ENCODE data around the gene PTCHD1. TPM values are rescaled to one million over a fixed set of nuclear protein-coding genes. Genes with fewer than 3 reads are reported as not detected.

Gene PTCHD1
- polyA plus RNA-seq, 1 of the 3 experiments (the other 2 are of a cell fraction), result not detected

DNA sequence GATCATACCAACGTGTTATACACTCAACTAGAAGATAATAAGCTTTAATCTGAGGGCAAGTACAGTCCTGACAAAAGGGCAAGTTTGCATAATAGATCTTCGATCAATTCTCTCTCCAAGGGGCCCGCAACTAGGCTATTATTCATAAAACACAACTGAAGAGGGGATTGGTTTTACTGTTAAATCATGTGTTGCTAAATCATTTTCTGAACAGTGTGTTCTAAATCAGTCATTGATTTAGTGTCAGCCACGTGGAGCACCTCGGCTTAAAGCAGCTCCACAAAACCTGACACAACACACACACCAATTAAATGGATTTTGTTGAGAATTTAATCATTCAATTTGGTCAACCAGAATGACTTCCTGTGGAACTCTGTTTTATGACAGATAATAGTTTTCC is 61.6 kb downstream of the PTCHD1 start:
- ChIA-PET CTCF (no interaction called here), POLR2A (no interaction called here)
- H2AFZ ChIP-seq (ENCODE audit: low read depth), result no peak overlapping the region
- no peak overlapping the region for H3K4me3 ChIP-seq (ENCODE audit: low read depth in 2 of 2, low read length in 1 of 2)
- H3F3A ChIP-seq (replicated peaks; ENCODE audit: insufficient read depth), result no peaks in the 10 kb centered on the region
- no peak overlapping the region for H3K4me2 ChIP-seq
- DNase-seq, result no peak
- no peak for TF ChIP-seq EZH2phosphoT487 (IDR thresholded peaks at IDR 0.05; ENCODE audit: borderline replicate concordance, low read depth)
- no peak for TF ChIP-seq FOSL2 (IDR thresholded peaks at IDR 0.05; ENCODE audit: borderline replicate concordance, low read depth)
- no peak for TF ChIP-seq NRF1 (IDR thresholded peaks at IDR 0.05; ENCODE audit: low read depth, low read length)
- TF ChIP-seq, protein P1, sequence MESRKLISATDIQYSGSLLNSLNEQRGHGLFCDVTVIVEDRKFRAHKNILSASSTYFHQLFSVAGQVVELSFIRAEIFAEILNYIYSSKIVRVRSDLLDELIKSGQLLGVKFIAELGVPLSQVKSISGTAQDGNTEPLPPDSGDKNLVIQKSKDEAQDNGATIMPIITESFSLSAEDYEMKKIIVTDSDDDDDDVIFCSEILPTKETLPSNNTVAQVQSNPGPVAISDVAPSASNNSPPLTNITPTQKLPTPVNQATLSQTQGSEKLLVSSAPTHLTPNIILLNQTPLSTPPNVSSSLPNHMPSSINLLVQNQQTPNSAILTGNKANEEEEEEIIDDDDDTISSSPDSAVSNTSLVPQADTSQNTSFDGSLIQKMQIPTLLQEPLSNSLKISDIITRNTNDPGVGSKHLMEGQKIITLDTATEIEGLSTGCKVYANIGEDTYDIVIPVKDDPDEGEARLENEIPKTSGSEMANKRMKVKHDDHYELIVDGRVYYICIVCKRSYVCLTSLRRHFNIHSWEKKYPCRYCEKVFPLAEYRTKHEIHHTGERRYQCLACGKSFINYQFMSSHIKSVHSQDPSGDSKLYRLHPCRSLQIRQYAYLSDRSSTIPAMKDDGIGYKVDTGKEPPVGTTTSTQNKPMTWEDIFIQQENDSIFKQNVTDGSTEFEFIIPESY (IDR thresholded peaks at IDR 0.05; ENCODE audit: borderline replicate concordance, low read depth), result no peak
- TF ChIP-seq, protein P2, sequence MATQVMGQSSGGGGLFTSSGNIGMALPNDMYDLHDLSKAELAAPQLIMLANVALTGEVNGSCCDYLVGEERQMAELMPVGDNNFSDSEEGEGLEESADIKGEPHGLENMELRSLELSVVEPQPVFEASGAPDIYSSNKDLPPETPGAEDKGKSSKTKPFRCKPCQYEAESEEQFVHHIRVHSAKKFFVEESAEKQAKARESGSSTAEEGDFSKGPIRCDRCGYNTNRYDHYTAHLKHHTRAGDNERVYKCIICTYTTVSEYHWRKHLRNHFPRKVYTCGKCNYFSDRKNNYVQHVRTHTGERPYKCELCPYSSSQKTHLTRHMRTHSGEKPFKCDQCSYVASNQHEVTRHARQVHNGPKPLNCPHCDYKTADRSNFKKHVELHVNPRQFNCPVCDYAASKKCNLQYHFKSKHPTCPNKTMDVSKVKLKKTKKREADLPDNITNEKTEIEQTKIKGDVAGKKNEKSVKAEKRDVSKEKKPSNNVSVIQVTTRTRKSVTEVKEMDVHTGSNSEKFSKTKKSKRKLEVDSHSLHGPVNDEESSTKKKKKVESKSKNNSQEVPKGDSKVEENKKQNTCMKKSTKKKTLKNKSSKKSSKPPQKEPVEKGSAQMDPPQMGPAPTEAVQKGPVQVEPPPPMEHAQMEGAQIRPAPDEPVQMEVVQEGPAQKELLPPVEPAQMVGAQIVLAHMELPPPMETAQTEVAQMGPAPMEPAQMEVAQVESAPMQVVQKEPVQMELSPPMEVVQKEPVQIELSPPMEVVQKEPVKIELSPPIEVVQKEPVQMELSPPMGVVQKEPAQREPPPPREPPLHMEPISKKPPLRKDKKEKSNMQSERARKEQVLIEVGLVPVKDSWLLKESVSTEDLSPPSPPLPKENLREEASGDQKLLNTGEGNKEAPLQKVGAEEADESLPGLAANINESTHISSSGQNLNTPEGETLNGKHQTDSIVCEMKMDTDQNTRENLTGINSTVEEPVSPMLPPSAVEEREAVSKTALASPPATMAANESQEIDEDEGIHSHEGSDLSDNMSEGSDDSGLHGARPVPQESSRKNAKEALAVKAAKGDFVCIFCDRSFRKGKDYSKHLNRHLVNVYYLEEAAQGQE (IDR thresholded peaks at IDR 0.05; ENCODE audit: low read depth, low read length), result no peak
- TF ChIP-seq, protein P3, sequence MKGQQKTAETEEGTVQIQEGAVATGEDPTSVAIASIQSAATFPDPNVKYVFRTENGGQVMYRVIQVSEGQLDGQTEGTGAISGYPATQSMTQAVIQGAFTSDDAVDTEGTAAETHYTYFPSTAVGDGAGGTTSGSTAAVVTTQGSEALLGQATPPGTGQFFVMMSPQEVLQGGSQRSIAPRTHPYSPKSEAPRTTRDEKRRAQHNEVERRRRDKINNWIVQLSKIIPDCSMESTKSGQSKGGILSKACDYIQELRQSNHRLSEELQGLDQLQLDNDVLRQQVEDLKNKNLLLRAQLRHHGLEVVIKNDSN (IDR thresholded peaks at IDR 0.05; ENCODE audit: borderline replicate concordance, low read depth), result no peak
- no peak for TF ChIP-seq NFIC (IDR thresholded peaks at IDR 0.05; ENCODE audit: borderline replicate concordance)
- no peak for TF ChIP-seq RXRA (IDR thresholded peaks at IDR 0.05; ENCODE audit: borderline replicate concordance, low read depth)
- no peak for TF ChIP-seq TEAD4 (IDR thresholded peaks at IDR 0.05; ENCODE audit: borderline replicate concordance, insufficient read depth)
- TF ChIP-seq RFX5 (IDR thresholded peaks at IDR 0.05; ENCODE audit: low read length), result no peak
- TF ChIP-seq MXI1 (IDR thresholded peaks at IDR 0.05; ENCODE audit: low read depth, low read length), result no peak
- TF ChIP-seq, protein P4, sequence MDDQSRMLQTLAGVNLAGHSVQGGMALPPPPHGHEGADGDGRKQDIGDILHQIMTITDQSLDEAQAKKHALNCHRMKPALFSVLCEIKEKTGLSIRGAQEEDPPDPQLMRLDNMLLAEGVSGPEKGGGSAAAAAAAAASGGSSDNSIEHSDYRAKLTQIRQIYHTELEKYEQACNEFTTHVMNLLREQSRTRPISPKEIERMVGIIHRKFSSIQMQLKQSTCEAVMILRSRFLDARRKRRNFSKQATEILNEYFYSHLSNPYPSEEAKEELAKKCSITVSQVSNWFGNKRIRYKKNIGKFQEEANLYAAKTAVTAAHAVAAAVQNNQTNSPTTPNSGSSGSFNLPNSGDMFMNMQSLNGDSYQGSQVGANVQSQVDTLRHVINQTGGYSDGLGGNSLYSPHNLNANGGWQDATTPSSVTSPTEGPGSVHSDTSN (IDR thresholded peaks at IDR 0.05), result no peak
- TF ChIP-seq, protein P5, sequence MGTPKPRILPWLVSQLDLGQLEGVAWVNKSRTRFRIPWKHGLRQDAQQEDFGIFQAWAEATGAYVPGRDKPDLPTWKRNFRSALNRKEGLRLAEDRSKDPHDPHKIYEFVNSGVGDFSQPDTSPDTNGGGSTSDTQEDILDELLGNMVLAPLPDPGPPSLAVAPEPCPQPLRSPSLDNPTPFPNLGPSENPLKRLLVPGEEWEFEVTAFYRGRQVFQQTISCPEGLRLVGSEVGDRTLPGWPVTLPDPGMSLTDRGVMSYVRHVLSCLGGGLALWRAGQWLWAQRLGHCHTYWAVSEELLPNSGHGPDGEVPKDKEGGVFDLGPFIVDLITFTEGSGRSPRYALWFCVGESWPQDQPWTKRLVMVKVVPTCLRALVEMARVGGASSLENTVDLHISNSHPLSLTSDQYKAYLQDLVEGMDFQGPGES (IDR thresholded peaks at IDR 0.05; ENCODE audit: low read depth, low read length), result no peak
- no peak for TF ChIP-seq JUND (IDR thresholded peaks at IDR 0.05)
- TF ChIP-seq, protein P6, sequence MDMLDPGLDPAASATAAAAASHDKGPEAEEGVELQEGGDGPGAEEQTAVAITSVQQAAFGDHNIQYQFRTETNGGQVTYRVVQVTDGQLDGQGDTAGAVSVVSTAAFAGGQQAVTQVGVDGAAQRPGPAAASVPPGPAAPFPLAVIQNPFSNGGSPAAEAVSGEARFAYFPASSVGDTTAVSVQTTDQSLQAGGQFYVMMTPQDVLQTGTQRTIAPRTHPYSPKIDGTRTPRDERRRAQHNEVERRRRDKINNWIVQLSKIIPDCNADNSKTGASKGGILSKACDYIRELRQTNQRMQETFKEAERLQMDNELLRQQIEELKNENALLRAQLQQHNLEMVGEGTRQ (IDR thresholded peaks at IDR 0.05; ENCODE audit: borderline replicate concordance, low read depth, low read length), result no peak
- TF ChIP-seq POLR2AphosphoS5 (IDR thresholded peaks at IDR 0.05; ENCODE audit: low read depth, low read length), result no peak
- no peak overlapping the region for H3K27ac ChIP-seq (ENCODE audit: low read depth in 2 of 2, low read length in 1 of 2)
- H3K9ac ChIP-seq, result no peak overlapping the region
- WGBS (ENCODE audit: low lambda C conversion rate), result 18% methylated on average over 5 of the region's 5 CpGs
- no peaks in the 10 kb centered on the region for H3K4me1 ChIP-seq (ENCODE audit: control insufficient read depth in 1 of 2, insufficient read depth in 2 of 2, low read depth in 1 of 2, low read length in 1 of 2)
- H3K9me2 ChIP-seq, result no peaks in the 10 kb centered on the region
- no peaks in the 10 kb centered on the region for H3K36me3 ChIP-seq (replicated peaks in 1 of 2; ENCODE audit: control insufficient read depth in 1 of 2, insufficient read depth in 2 of 2, low read length in 1 of 2)
- no peaks in the 10 kb centered on the region for H3K79me2 ChIP-seq (ENCODE audit: insufficient read depth)
- no peaks in the 10 kb centered on the region for H3K27me3 ChIP-seq (ENCODE audit: insufficient read depth)
- no peaks in the 10 kb centered on the region for H3K9me3 ChIP-seq
- H4K20me1 ChIP-seq (ENCODE audit: insufficient read depth), result no peaks in the 10 kb centered on the region

Data from SK-N-SH (cell line).